ENCODE measurements around the gene TGFB2. TPM values are rescaled to one million over a fixed set of nuclear protein-coding genes. Genes with fewer than 3 reads are reported as not detected.

The TGFB2 gene
- total RNA-seq, 2 experiments from 2014 or later, result not detected

DNA sequence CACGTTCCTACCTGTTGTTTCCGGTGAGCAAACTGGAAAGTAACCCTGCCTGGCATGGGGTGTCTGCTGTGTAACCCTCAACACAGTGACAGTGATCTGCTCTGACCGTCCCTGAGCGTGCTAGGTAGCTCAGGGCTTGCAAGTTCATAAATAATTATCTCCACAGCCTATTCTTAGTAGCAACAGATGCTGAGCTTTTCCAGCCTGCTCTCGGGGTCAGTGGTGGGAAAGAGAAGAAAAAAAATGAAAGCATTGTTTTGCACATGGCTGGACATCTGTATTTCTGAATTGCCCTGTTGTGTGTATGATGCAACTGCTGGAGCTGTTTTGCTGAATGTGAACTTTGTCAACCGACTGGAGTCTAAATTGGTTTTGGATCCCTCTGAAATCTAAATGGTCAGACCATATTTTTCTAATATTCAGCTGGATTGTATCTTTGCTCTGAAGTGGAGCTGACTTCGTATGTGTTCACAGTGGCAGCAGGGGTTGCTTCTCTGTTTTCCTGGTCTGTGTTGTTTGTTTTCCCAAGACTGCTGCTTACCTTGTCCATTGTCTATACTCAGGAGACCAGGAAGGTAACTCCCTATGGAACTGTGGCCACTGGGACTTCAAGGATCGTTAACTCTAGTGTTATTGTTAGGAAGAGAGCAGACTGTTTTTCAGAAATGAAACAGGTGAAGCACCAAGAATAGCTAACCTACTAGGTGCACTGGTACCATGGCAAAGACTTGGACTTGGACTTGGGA, 27.0 kb downstream of the TGFB2 start:
- Mint-ChIP-seq H3K27ac (no peak overlapping the region), H3K27me3 (peaks cover 44% of the 10 kb centered on the region), H3K36me3 (no peaks in the 10 kb centered on the region), H3K4me1 (peaks cover 6% of the 10 kb centered on the region), H3K4me3 (no peak overlapping the region), H3K9me3 (ENCODE audit: low read depth) (no peaks in the 10 kb centered on the region)
- no peak for DNase-seq
- CTCF ChIA-PET, result no interaction called here
- no peak for ATAC-seq

DNA sequence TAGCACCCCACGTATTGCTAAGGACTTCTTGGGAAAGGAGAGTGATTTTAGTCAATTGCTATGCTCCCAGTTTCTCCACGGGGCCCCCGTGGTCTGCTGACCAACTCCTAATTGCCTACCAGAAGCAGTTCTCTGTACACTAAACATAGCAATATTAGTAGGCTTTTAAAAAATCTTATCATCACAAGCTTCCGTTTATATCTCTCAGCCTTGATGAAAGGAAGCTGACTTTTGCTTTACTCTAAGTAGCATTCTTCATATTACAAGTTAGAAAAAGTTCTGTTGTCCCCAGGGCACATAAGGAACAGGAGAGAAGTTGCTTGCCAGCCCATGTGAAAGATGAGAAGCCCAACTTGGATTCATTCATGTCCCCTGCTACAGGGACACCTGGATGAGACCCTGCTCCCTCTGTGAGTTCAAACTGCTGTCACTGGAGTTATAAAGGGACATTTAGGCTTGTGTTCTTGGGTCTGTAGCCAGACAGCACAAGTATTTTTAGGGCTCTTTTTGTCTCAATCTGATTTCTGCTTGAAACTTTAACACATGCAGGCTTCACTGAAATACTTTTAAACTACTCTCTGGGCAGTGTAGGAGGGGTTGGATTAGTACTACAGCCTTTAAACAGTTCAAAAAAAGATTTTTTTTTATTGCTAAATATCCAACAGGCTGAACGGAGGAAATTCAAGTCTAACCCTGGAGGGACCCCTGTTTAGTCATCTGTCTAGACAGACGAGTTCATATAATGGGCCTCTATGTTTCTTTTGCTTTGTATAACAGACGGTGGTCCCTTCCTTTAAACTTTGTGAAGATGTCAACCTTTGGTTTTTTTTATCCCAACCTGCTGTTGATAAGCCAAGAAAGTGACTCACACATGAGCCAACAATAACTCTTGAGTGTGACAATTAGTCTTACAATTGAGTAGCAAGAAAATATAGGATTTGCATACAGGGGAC, 29.5 kb downstream of the TGFB2 start:
- no peaks in the 10 kb centered on the region for H3K9me3 Mint-ChIP-seq (ENCODE audit: low read depth)
- H3K27ac Mint-ChIP-seq, result no peak overlapping the region
- peaks cover 13% of the 10 kb centered on the region for H3K4me1 Mint-ChIP-seq
- no peak for DNase-seq
- no peak for ATAC-seq
- CTCF ChIA-PET, result no interaction called here
- H3K27me3 Mint-ChIP-seq, result peaks cover 51% of the 10 kb centered on the region
- H3K36me3 Mint-ChIP-seq, result no peaks in the 10 kb centered on the region
- H3K4me3 Mint-ChIP-seq, result no peak overlapping the region

DNA sequence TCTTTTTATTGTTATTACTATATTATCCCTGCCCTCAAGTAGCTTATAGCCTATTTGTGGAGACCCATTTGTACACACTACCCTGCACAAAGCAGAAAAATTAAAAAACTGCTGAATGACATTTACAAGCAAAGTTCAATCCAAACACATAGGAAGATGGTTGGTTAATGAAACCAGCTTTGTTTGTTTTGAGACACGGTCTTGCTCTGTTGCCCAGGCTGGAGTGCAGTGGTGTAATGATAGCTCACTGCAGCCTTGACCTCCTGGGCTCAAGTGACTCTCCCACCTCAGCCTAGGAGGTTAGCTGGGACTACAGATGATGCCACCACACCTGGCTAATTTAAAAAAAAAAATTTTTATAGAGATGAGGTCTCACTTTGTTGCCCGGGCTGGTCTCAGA, 31.6 kb downstream of the TGFB2 start:
- peaks cover 9% of the 10 kb centered on the region for H3K4me1 Mint-ChIP-seq
- no peak overlapping the region for H3K4me3 Mint-ChIP-seq
- DNase-seq (no peak), ATAC-seq (no peak)
- H3K27ac Mint-ChIP-seq, result no peak overlapping the region
- no peaks in the 10 kb centered on the region for H3K9me3 Mint-ChIP-seq (ENCODE audit: low read depth)
- peaks cover 67% of the 10 kb centered on the region for H3K27me3 Mint-ChIP-seq
- no peaks in the 10 kb centered on the region for H3K36me3 Mint-ChIP-seq
- CTCF ChIA-PET, result no interaction called here

DNA sequence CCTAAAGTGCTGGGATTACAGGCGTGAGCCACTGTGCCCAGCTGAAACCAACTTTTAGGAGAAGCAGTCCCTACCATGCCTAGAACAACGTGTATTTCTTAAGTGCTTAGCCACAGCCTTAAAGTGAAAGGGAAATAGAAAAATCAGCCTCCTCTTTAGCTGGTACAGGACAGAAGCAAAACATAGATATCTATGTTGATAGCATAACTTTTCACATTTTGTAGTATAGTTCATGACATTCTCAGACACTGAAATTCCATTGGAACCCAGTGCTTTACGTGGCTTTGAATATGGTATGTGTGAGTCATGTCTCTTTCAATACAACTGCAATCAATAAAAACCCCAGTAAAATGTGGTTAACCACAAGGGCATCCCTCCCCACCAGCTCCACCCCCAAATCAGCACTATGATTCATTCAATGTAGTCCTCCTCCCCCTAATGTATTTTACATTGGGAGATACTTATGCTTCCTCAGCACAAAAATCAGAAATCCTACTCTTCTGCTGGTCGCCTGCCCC, 32.1 kb downstream of the TGFB2 start:
- H3K27ac Mint-ChIP-seq, result peak overlapping the region; percentile 80
- peak; percentile 81 for DNase-seq
- no peaks in the 10 kb centered on the region for H3K36me3 Mint-ChIP-seq
- H3K4me1 Mint-ChIP-seq, result peaks cover 9% of the 10 kb centered on the region
- ATAC-seq, result peak; percentile 91
- H3K27me3 Mint-ChIP-seq, result peaks cover 66% of the 10 kb centered on the region
- CTCF ChIA-PET, result no interaction called here
- no peak overlapping the region for H3K4me3 Mint-ChIP-seq
- H3K9me3 Mint-ChIP-seq (ENCODE audit: low read depth), result no peaks in the 10 kb centered on the region

DNA sequence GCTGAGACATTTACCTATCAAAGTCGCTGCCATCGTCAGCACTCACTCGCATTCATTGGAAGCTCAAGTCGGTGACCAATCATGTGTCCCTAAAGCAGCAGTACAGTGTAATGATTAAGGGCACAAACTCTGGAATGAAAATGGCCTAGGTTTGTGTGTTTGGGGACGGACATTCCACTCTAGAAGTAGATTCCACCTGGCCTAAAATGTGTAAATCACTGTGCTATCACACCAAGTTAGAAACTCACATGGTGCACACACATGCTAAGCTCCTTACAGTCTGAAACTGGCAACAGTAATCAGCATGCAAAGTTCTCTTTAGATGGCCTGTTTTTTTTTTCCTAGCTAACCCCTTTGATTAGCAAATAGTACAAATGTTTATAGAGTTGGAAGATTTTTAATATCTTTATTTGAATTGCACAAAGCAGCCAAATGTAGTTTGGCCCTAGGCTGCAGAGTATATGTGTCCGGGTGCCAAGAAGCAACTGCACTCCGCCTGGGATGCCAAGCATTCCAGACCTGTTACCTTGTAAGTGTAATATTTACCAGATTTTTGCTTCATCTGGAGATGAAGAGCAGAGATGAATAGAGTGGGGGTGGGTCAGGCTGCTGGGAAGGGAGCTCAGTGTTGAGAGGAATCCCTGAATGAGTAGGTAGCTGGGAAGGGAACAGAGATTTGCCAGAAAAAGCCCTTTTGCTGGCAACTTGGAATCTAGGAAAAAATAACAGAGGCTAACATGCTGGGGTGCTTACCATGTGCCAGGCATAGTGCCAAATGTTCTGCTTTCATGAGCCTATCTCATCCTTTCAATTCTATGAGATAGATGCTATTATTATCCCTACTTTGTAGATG, 35.2 kb downstream of the TGFB2 start:
- no peaks in the 10 kb centered on the region for H3K36me3 Mint-ChIP-seq
- DNase-seq (no peak), ATAC-seq (no peak)
- CTCF ChIA-PET, result no interaction called here
- peaks cover 72% of the 10 kb centered on the region for H3K27me3 Mint-ChIP-seq
- H3K4me1 Mint-ChIP-seq, result peaks cover 9% of the 10 kb centered on the region
- no peaks in the 10 kb centered on the region for H3K9me3 Mint-ChIP-seq (ENCODE audit: low read depth)
- H3K4me3 Mint-ChIP-seq, result no peak overlapping the region
- no peak overlapping the region for H3K27ac Mint-ChIP-seq

DNA sequence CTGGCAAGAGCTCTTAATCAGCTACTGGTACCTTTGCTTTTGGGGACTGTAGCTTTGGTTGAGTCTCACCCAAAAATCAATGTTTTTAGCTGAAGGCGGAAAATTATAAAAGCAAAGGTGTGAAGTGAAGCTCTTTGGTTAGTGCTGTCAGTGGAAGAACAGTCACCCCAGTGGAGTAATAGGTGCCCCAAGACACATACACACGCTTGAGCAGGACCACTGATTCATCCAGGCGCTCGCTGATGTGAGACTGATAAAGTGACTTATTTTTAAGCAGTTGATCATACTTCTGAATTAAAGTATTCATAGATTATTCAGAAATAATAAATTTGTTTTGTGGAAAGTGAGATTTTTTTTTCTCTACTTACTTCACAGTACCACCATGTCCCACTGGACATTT, 37.1 kb downstream of the TGFB2 start:
- no peak for ATAC-seq
- H3K9me3 Mint-ChIP-seq (ENCODE audit: low read depth), result no peaks in the 10 kb centered on the region
- CTCF ChIA-PET, result no interaction called here

DNA sequence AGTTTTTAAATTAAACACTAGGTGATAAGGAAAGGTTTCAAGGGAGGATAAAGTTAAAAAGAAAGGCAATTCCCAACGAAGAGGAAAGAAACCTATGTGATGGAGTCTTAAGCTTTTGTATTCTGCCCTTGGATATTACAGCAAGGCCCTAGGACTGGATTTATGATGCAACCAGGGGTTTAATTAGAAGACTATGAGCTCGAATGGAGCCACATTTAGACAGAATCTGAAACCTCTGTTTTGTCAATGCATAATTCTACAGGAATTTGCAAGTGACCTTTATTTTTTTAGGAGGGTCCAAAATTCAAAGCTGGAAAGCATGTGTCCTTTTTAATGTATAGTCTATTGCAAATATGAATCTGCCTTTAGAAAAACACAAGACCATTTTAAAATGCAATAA, 37.9 kb downstream of the TGFB2 start:
- ATAC-seq (no peak), DNase-seq (no peak)
- CTCF ChIA-PET, result no interaction called here
- Mint-ChIP-seq H3K9me3 (ENCODE audit: low read depth) (no peaks in the 10 kb centered on the region), H3K36me3 (no peaks in the 10 kb centered on the region), H3K27ac (no peak overlapping the region), H3K27me3 (peaks cover 63% of the 10 kb centered on the region), H3K4me3 (no peak overlapping the region), H3K4me1 (no peaks in the 10 kb centered on the region)

More for the DNA sequence above, 37.1 kb downstream of the TGFB2 start:
- H3K4me1 Mint-ChIP-seq, result peaks cover 5% of the 10 kb centered on the region
- H3K4me3 Mint-ChIP-seq, result no peak overlapping the region
- H3K27ac Mint-ChIP-seq, result no peak overlapping the region
- no peak for DNase-seq
- H3K36me3 Mint-ChIP-seq, result no peaks in the 10 kb centered on the region
- peaks cover 64% of the 10 kb centered on the region for H3K27me3 Mint-ChIP-seq

DNA sequence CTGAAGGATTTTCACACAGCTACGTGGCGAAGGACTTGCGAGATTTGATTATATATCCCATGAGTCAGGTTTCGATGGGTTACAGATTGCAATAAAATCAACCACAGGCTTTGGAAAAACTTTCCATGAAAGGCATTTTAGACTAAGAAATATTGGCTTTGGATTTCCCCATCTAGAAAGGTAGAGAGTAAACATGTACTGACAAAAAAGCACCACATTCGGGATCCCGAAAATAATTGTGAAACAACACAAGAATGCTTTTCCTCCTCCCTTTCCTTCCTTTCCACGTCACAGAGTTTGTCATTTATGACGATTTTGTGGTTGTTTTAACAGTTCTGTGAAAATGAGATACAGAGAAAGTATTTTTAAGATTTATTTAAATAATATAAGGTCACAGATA, 38.5 kb downstream of the TGFB2 start:
- CTCF ChIA-PET, result no interaction called here
- Mint-ChIP-seq H3K27ac (no peak overlapping the region), H3K27me3 (peaks cover 64% of the 10 kb centered on the region), H3K4me3 (no peak overlapping the region), H3K4me1 (no peaks in the 10 kb centered on the region), H3K9me3 (ENCODE audit: low read depth) (no peaks in the 10 kb centered on the region), H3K36me3 (no peaks in the 10 kb centered on the region)
- no peak for ATAC-seq
- DNase-seq, result no peak

DNA sequence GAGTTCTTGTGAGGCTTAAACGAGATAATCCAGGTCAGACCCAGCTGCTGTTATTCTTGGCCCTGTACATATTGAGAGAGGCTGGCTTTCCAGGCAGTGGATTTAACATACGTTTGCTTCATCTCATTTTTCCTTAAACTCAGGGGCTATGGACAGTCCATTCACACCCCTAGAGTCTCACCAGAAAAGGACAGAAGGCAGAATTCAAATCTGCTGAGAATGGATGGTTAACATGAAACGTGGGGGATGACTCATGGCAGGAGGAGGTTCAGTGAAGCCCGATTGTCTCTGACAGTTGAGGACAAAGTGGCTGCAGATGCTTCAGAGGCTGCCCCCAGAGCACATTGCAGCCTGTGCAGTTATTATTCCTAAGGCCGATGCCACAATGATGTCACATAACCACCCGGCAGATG, 39.5 kb downstream of the TGFB2 start:
- Mint-ChIP-seq H3K9me3 (ENCODE audit: low read depth) (no peaks in the 10 kb centered on the region), H3K4me1 (no peaks in the 10 kb centered on the region), H3K27me3 (peaks cover 65% of the 10 kb centered on the region), H3K27ac (no peak overlapping the region), H3K36me3 (no peaks in the 10 kb centered on the region), H3K4me3 (no peak overlapping the region)
- CTCF ChIA-PET, result no interaction called here
- DNase-seq (no peak), ATAC-seq (no peak)

DNA sequence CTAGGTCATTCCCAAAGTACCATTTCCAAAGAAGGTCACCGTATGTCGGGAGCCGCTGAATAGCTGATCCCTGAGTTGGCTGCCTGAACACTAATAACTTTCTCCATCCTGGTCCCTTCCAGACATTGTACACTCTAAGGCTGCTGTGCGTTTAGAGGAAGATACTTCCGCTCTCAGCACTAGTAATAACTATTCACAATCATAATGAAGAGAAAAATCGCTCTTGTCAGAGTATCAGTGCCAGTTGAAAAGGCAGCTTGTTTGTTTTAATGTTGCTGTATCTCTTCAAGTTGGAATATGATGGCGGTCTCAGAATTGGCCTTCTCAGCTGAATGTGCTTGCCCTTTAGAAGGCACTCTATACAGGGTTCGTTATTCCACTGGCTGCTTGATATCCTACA, 43.5 kb downstream of the TGFB2 start:
- peaks cover 36% of the 10 kb centered on the region for H3K27me3 Mint-ChIP-seq
- CTCF ChIA-PET, result no interaction called here
- no peak overlapping the region for H3K4me3 Mint-ChIP-seq
- no peaks in the 10 kb centered on the region for H3K9me3 Mint-ChIP-seq (ENCODE audit: low read depth)
- ATAC-seq (no peak), DNase-seq (no peak)
- no peaks in the 10 kb centered on the region for H3K36me3 Mint-ChIP-seq
- H3K27ac Mint-ChIP-seq, result no peak overlapping the region
- H3K4me1 Mint-ChIP-seq, result no peaks in the 10 kb centered on the region

DNA sequence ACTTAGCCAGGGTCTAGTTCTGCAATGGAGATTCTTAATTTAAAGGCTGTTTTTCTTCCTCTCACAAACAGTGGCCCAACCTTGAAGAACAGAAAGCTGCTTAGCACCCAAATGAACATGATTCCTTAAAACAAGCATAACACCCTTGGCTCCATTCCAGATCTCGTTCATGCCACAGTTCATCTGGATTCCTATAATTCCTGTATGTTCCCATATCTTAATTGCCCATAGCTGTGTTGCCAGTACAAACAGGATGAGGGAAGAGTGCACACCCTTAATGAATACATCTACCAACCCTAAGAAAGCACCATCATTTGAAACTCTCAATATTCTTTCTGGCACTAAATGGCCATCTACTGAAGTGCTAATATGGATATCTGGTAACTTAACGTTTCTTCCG, 45.5 kb downstream of the TGFB2 start:
- H3K9me3 Mint-ChIP-seq (ENCODE audit: low read depth), result no peaks in the 10 kb centered on the region
- H3K27me3 Mint-ChIP-seq, result peaks cover 17% of the 10 kb centered on the region
- CTCF ChIA-PET, result no interaction called here
- no peak overlapping the region for H3K4me3 Mint-ChIP-seq
- no peak for ATAC-seq
- no peak for DNase-seq
- H3K4me1 Mint-ChIP-seq, result no peaks in the 10 kb centered on the region
- H3K27ac Mint-ChIP-seq, result no peak overlapping the region
- no peaks in the 10 kb centered on the region for H3K36me3 Mint-ChIP-seq

DNA sequence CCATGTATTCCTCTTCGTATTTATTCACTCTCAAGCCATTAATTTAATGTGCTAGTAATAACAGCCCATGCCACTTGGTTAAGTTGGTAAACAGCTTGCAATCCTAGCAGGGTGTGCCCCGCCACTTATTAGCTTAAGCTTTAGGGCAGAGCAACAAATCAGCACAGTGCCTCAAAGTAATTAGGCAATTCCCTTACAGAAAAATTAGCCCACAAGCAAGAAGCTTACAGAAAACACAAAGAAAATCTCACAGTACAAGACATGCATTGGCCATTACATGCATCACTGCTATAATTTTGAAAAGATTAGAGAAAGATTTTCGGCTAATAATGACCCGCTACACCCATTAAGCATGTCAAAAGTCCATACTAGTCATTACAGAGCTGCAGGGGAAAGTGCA, 47.6 kb downstream of the TGFB2 start:
- no peaks in the 10 kb centered on the region for H3K4me1 Mint-ChIP-seq
- CTCF ChIA-PET, result no interaction called here
- ATAC-seq, result no peak

DNA sequence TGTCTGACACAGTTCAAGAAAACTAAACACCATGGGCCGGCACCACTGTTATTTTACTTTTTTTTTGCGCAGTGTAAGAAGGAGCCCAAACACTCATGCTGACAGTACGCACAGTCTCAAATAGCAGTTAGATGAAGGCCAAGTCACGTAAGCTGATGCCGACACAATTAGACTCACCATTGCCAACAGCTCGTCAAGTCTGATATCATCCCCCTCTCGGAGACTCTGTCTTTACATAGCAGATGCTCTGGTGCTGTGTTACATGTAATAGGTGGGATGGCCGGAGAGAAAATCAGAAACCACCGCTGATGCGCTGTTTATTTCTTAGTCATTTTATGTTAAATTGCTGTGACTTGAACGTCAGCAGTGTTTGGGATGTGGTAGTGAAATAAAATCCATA, 49.3 kb downstream of the TGFB2 start:
- Mint-ChIP-seq H3K4me1 (no peaks in the 10 kb centered on the region), H3K27ac (no peak overlapping the region), H3K27me3 (peaks cover 3% of the 10 kb centered on the region), H3K36me3 (no peaks in the 10 kb centered on the region), H3K9me3 (ENCODE audit: low read depth) (no peaks in the 10 kb centered on the region), H3K4me3 (no peak overlapping the region)
- CTCF ChIA-PET, result no interaction called here
- DNase-seq (no peak), ATAC-seq (no peak)

More for the DNA sequence above, 47.6 kb downstream of the TGFB2 start:
- DNase-seq, result no peak
- Mint-ChIP-seq H3K9me3 (ENCODE audit: low read depth) (no peaks in the 10 kb centered on the region), H3K27ac (no peak overlapping the region), H3K4me3 (no peak overlapping the region), H3K36me3 (no peaks in the 10 kb centered on the region), H3K27me3 (peaks cover 10% of the 10 kb centered on the region)

All from activated CD8-positive, alpha-beta memory T cell treated with anti-CD3 and anti-CD28 coated beads, Interleukin-2, amount 10 ng/mL, durations not matched to agents 7 days and 5 days (primary cell).